Natural killer cell (primary cell): ENCODE data around the gene DPYD. TPM values are rescaled to one million over a fixed set of nuclear protein-coding genes. Genes with fewer than 3 reads are reported as not detected.

Source experiments
- ATAC-seq, 3 donors: fragments of 150-1000 bp in 2 of 3; fragments of 200-7000 bp in 1 of 3; cut with Tn5 transposase; 1 replicate in 1 of 3; 2 replicates in 2 of 3; pipeline ENCODE4 v1.10.0; 2021; ENCODE audit warnings: mild to moderate bottlenecking in 2 of 3, moderate library complexity in 2 of 3
- DNase-seq, 2 donors: peaks; one replicate each; pipeline versions ENCODE4 v3.0.0 to v3.0.0-alpha.2; 2013 to 2021; ENCODE audit warnings: mixed read lengths in 1 of 2
- H3K27ac ChIP-seq: one replicate; pipeline ENCODE4 v1.5.1; 2013; ENCODE audit warnings: mild to moderate bottlenecking, low read length
- H3K27me3 ChIP-seq: one replicate; pipeline ENCODE4 v1.6.1; 2013; ENCODE audit warnings: low read length; ENCODE audit not compliant: control insufficient read depth, insufficient read depth
- H3K36me3 ChIP-seq: one replicate; pipeline ENCODE4 v1.6.1; 2013; ENCODE audit warnings: low read length; ENCODE audit not compliant: control insufficient read depth, insufficient read depth
- H3K4me1 ChIP-seq: one replicate; pipeline ENCODE4 v1.6.1; 2013; ENCODE audit warnings: low read length; ENCODE audit not compliant: control insufficient read depth, insufficient read depth
- H3K4me3 ChIP-seq: one replicate; pipeline ENCODE4 v1.5.1; 2013; ENCODE audit warnings: low read length
- H3K9me3 ChIP-seq: one replicate; pipeline ENCODE4 v1.6.1; 2013; ENCODE audit warnings: low read length; ENCODE audit not compliant: control insufficient read depth, insufficient read depth
- H3K27ac Mint-ChIP-seq, 2 donors: one replicate each; pipeline ENCODE4 v1.8.0; 2022; ENCODE audit warnings: mild to moderate bottlenecking in 2 of 2, mixed read lengths in 2 of 2, moderate library complexity in 1 of 2
- H3K27me3 Mint-ChIP-seq, 2 donors: one replicate each; pipeline ENCODE4 v1.8.0; 2022; ENCODE audit warnings: low read depth in 2 of 2, mixed read lengths in 2 of 2
- H3K36me3 Mint-ChIP-seq: one replicate; pipeline ENCODE4 v1.8.0; 2022; ENCODE audit warnings: mixed read lengths
- H3K4me1 Mint-ChIP-seq, 2 donors: one replicate each; pipeline ENCODE4 v1.8.0; 2022; ENCODE audit warnings: mixed read lengths in 2 of 2
- H3K4me3 Mint-ChIP-seq: one replicate; pipeline ENCODE4 v1.8.0; 2022; ENCODE audit warnings: mild to moderate bottlenecking, moderate library complexity, mixed read lengths
- H3K9me3 Mint-ChIP-seq, 2 donors: one replicate each; pipeline ENCODE4 v1.8.0; 2022; ENCODE audit warnings: mixed read lengths in 2 of 2
- WGBS: methylation state at CpG from one replicate; pipeline ENCODE4 v1.1.7; 2013; ENCODE audit warnings: missing lambda C conversion rate; ENCODE audit not compliant: insufficient coverage; 5-methylcytosine and 5-hydroxymethylcytosine counted together
- intact Hi-C: fragments of 100-400 bp; cut with micrococcal nuclease; formaldehyde crosslinking; loops from one replicate; pipeline ENCODE4 v1.14.2; 2022
- total RNA-seq, 4 donors: library from RNA; stranded (reverse); fragments of 120-200 nt in 1 of 4; gene quantifications; one replicate each; pipeline versions ENCODE4 v1.2.3 to v1.2.4, GENCODE V29; 2013 to 2022
- TF ChIP-seq, protein P1 (sequence below): fragments of 200-600 bp; IDR thresholded peaks from one replicate; pipeline ENCODE4 v1.8.0; 2022; ENCODE audit warnings: antibody characterized with exemption

The DPYD gene
- total RNA-seq, 3 donors from 2014 or later (not counting 1 experiment from before 2014, with no cell fraction given) = 56.6 to 66.7 (median 56.9) TPM

DNA sequence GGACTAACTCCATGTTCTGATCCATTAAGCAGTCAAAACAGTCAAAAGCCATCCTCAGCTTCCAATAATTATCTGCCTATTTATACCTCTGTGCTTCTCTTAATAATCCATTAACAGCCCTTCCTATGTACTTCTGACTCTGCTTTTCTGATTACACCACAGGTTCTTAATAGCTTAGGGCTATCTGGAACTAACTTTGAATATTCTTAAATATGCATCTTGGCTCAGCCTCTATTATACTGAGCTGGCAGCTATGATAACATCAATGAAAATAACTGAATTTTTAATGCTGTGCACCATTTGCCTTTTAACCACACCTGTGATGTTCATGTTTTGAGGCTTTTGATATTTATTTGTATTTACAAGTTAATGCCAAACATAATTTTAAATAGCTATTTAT lies 175.9 kb downstream of the DPYD start:
- no peaks in the 10 kb centered on the region for H3K36me3 Mint-ChIP-seq
- intact Hi-C loops = no loop called here
- no peaks in the 10 kb centered on the region for H3K36me3 ChIP-seq
- no peak overlapping the region for H3K4me3 ChIP-seq
- no peaks in the 10 kb centered on the region for H3K9me3 Mint-ChIP-seq
- H3K27ac ChIP-seq = no peak overlapping the region
- H3K4me3 Mint-ChIP-seq = no peak overlapping the region
- peaks cover 11 to 20% of the 10 kb centered on the region in 2 donors for H3K4me1 Mint-ChIP-seq
- H3K27me3 ChIP-seq = no peaks in the 10 kb centered on the region
- TF ChIP-seq, protein P1, sequence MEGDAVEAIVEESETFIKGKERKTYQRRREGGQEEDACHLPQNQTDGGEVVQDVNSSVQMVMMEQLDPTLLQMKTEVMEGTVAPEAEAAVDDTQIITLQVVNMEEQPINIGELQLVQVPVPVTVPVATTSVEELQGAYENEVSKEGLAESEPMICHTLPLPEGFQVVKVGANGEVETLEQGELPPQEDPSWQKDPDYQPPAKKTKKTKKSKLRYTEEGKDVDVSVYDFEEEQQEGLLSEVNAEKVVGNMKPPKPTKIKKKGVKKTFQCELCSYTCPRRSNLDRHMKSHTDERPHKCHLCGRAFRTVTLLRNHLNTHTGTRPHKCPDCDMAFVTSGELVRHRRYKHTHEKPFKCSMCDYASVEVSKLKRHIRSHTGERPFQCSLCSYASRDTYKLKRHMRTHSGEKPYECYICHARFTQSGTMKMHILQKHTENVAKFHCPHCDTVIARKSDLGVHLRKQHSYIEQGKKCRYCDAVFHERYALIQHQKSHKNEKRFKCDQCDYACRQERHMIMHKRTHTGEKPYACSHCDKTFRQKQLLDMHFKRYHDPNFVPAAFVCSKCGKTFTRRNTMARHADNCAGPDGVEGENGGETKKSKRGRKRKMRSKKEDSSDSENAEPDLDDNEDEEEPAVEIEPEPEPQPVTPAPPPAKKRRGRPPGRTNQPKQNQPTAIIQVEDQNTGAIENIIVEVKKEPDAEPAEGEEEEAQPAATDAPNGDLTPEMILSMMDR = no peak
- DNase-seq (no peak), ATAC-seq (no peak)
- no peaks in the 10 kb centered on the region for H3K27me3 Mint-ChIP-seq
- no peak overlapping the region for H3K27ac Mint-ChIP-seq
- no peaks in the 10 kb centered on the region for H3K4me1 ChIP-seq
- no peaks in the 10 kb centered on the region for H3K9me3 ChIP-seq

DNA sequence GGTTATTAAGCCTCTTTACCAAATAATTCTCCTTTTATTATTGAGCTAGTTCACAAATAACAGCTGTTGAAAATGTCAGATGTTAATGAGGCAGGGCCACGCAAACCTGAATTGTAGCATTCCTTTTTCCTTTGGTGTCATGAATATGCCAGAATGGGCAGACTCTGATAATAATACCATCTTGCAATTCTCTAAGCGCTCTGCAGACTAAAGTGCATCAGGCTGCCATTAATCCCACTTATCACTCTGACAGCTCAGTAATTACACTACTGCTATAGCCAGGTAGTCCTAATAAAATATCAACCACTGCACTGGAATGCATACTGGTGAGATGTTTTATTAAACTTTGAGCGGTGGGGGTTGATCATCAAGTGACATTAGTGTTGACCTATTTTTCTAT lies 177.7 kb downstream of the DPYD start:
- Histone ChIP-seq H3K27me3 (no peaks in the 10 kb centered on the region), H3K4me3 (no peak overlapping the region), H3K36me3 (peaks cover 2% of the 10 kb centered on the region), H3K4me1 (no peaks in the 10 kb centered on the region), H3K9me3 (no peaks in the 10 kb centered on the region), H3K27ac (no peak overlapping the region)
- DNase-seq (no peak), ATAC-seq (no peak)
- Mint-ChIP-seq H3K36me3 (no peaks in the 10 kb centered on the region), H3K4me3 (no peak overlapping the region), H3K9me3 (no peaks in the 10 kb centered on the region), H3K4me1 (peaks cover 11 to 20% of the 10 kb centered on the region in 2 donors), H3K27me3 (no peaks in the 10 kb centered on the region), H3K27ac (no peak overlapping the region)
- 100% methylated on average over 2 of the region's 3 CpGs for WGBS
- TF ChIP-seq, protein P1 = no peak
- intact Hi-C loops = no loop called here

DNA sequence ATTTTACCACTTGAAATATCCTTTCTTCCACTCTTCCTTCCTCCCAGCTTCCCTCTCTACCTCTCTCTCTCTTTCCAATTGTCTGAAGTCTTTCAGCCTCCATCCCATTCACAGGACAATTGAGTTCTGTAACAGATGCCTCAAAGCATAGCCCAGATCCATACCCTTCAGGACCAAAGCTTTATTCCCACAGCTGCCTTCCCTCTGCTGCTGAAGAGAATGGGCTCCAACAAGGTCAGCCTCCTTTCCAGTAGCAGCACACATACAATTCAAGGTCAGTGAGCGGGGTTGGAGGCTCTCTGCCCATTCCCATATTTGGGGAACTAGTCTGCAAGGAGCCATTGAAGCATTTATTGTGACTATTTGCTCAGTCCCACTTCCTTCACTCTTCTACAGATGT lies 179.9 kb downstream of the DPYD start:
- intact Hi-C loops = no loop called here
- H3K27me3 Mint-ChIP-seq = no peaks in the 10 kb centered on the region
- no peaks in the 10 kb centered on the region for H3K4me1 ChIP-seq
- H3K27me3 ChIP-seq = no peaks in the 10 kb centered on the region
- H3K36me3 ChIP-seq = peaks cover 3% of the 10 kb centered on the region
- H3K36me3 Mint-ChIP-seq = no peaks in the 10 kb centered on the region
- WGBS = 89% methylated on average over 1 of the region's 1 CpG
- TF ChIP-seq, protein P1 = no peak
- H3K4me1 Mint-ChIP-seq = peaks cover 11 to 22% of the 10 kb centered on the region in 2 donors
- H3K9me3 Mint-ChIP-seq = no peaks in the 10 kb centered on the region
- ATAC-seq (no peak), DNase-seq (no peak)
- no peaks in the 10 kb centered on the region for H3K9me3 ChIP-seq
- no peak overlapping the region for H3K4me3 ChIP-seq
- H3K27ac Mint-ChIP-seq = no peak overlapping the region
- H3K27ac ChIP-seq = no peak overlapping the region
- no peak overlapping the region for H3K4me3 Mint-ChIP-seq

DNA sequence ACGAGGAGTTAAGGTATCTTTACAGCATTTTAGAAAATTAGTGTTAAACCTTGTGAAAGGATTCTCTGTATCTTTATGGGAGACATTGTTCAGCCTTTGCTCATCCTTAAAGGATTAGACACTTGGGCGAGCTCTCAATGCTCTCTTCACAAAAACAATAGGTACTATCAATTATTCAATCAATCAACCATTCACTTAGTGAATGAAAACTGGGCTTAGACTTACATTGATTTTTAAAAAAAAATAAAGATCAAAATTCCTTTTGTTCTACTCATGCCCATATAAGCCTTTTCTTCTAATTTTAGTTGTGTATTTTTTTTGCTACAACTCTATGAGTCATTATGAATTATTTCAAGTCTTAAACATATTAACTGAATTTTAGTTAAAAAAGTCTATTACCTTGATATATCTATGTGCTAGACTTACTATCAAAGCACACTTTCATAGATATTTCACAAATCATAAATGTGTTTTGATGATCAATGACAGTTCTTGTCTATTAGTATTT lies 181.2 kb downstream of the DPYD start:
- Histone ChIP-seq H3K9me3 (no peaks in the 10 kb centered on the region), H3K36me3 (peaks cover 3% of the 10 kb centered on the region), H3K27me3 (no peaks in the 10 kb centered on the region), H3K4me3 (no peak overlapping the region), H3K27ac (no peak overlapping the region), H3K4me1 (no peaks in the 10 kb centered on the region)
- Mint-ChIP-seq H3K9me3 (no peaks in the 10 kb centered on the region), H3K4me3 (no peak overlapping the region), H3K27ac (no peak overlapping the region), H3K36me3 (no peaks in the 10 kb centered on the region), H3K27me3 (no peaks in the 10 kb centered on the region), H3K4me1 (peaks cover 11 to 22% of the 10 kb centered on the region in 2 donors)
- DNase-seq (no peak), ATAC-seq (no peak)
- WGBS = 95% methylated on average over 2 of the region's 2 CpGs
- TF ChIP-seq, protein P1 = no peak
- intact Hi-C loops = no loop called here
